Stimulated activated effector memory CD8-positive, alpha-beta T cell treated with anti-CD3 and anti-CD28 coated beads, Interleukin-12 subunit alpha, Interleukin-12 subunit beta, amount 100 ng/mL, for 72 hours (primary cell): ENCODE measurements around the gene LRRN4CL.
"Not testable (repeated sequence)": the region's sequence is repeated elsewhere in the genome, so short reads cannot be mapped to it uniquely, and the experiment has no call there.

ENCODE experiments used
- ATAC-seq: fragments of 150-1000 bp; cut with Tn5 transposase; 2 replicates; pipeline ENCODE4 v1.10.0; 2021
- DNase-seq, 2 donors: peaks; one replicate each; pipeline ENCODE4 v3.0.0; 2021 to 2022; ENCODE audit warnings: low spot score in 2 of 2
- H3K27ac Mint-ChIP-seq: one replicate; pipeline ENCODE4 v1.8.0; 2022; ENCODE audit warnings: mild to moderate bottlenecking, mixed read lengths
- H3K36me3 Mint-ChIP-seq: one replicate; pipeline ENCODE4 v1.8.0; 2022; ENCODE audit warnings: mild to moderate bottlenecking, mixed read lengths
- H3K4me1 Mint-ChIP-seq: one replicate; pipeline ENCODE4 v1.8.0; 2022; ENCODE audit warnings: mixed read lengths
- H3K4me3 Mint-ChIP-seq: one replicate; pipeline ENCODE4 v1.8.0; 2022; ENCODE audit warnings: mild to moderate bottlenecking, mixed read lengths
- H3K9me3 Mint-ChIP-seq: one replicate; pipeline ENCODE4 v1.8.0; 2022; ENCODE audit warnings: mixed read lengths

Gene LRRN4CL

DNA sequence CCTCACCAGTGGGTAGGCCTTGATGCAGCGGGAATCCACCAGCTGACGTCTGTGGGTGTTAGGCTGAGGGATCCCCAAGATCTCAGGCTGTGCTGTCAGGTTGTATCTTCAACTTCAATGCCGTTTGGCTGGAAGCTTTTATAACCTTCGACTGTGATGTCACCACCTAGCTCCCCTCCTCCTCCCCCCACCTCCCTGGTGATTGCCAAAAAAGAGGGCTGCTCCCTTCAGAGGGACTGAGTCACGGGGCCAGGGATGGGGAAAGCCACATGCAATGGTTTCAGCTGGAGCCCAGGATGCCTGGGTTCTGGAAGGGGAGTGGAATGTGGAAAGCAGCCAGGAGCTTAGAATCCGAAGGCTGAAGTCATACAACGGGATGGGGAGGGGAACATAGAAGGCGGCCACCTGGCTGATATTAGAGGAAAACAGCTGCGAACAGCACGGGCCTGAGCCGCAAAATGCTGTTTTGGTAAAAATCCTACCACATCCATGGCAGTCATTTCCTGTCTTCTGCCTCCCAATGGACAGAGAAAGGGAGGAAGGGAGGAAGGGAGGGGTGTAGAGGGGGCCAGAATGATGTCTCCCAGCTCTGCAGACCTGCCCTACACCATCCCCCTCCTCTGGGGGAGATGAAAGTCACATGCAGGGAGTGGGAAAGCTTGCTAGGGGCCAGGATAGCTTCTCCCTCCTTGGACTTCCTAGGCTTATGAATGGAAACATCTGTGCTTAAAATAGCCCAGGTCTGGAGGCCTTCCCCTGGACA lies at the start of gene LRRN4CL:
Gene LRRN4CL, minus strand, starts transcription at position 110 of the 763 bp plus-strand sequence. CDS start 1,022 bp downstream, outside the sequence.
- no peaks in the 10 kb centered on the region for H3K9me3 Mint-ChIP-seq
- peaks cover 34% of the 10 kb centered on the region for H3K36me3 Mint-ChIP-seq
- DNase-seq (no peak), ATAC-seq (no peak)
- peaks cover 3% of the 10 kb centered on the region for H3K4me1 Mint-ChIP-seq
- no peak within 1 kb of the TSS for H3K4me3 Mint-ChIP-seq
- H3K27ac Mint-ChIP-seq: no peak within 1 kb of the TSS

DNA sequence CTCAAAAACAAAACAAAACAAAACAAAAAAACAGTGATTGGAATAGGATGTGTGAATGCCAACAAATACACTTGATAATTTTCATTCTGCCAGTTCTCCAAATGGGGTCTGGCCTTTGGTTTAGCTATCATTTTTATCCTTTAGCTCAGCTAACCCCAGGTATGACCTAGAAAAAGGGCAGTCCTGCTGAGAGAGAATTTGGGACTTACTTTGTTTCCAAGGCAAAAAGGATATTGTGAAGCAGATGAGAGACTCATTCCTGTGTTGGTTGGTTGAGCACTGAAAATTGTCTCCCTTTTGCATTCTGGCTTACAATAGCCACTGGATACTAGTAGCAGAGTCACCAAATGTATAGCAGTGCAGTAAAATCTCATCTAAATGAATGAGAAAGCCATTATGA lies 47.9 kb upstream of the LRRN4CL start:
- peaks cover 98% of the 10 kb centered on the region for H3K36me3 Mint-ChIP-seq
- no peak overlapping the region for H3K4me3 Mint-ChIP-seq
- H3K4me1 Mint-ChIP-seq: no peaks in the 10 kb centered on the region
- no peak overlapping the region for H3K27ac Mint-ChIP-seq
- ATAC-seq (no peak), DNase-seq (no peak)
- no peaks in the 10 kb centered on the region for H3K9me3 Mint-ChIP-seq

DNA sequence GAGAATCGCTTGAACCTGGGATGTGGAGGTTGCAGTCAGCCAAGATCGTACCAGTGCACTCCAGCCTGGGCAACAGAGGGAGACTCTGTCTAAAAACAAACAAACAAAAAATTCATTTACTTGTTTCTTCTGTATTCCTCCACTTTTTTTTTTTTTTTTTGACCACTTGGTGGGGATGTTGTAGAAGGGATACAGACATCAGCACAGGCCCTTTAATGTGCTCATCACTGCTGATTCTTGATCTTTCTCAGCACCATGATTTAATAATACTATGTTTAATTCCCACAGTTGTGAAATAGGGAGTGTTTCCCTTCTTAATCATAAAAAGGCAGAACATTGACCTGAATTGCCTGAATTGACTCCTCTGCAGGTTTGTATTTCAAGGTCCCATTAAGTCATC lies 43.5 kb upstream of the LRRN4CL start:
- Mint-ChIP-seq H3K9me3 (no peaks in the 10 kb centered on the region), H3K4me3 (no peak overlapping the region), H3K36me3 (peaks cover 93% of the 10 kb centered on the region), H3K27ac (no peak overlapping the region), H3K4me1 (peaks cover 7% of the 10 kb centered on the region)
- DNase-seq (no peak), ATAC-seq (peak; percentile 40)

GRCh38 chr11:62730076-62730475 lies 40.7 kb upstream of the LRRN4CL start:
- Mint-ChIP-seq H3K27ac (peak overlapping the region; percentile 14), H3K4me1 (peaks cover 15% of the 10 kb centered on the region), H3K36me3 (peaks cover 93% of the 10 kb centered on the region), H3K4me3 (peak overlapping the region; percentile 89)
- DNase-seq, ATAC-seq, H3K9me3 Mint-ChIP-seq: not testable (repeated sequence)

DNA sequence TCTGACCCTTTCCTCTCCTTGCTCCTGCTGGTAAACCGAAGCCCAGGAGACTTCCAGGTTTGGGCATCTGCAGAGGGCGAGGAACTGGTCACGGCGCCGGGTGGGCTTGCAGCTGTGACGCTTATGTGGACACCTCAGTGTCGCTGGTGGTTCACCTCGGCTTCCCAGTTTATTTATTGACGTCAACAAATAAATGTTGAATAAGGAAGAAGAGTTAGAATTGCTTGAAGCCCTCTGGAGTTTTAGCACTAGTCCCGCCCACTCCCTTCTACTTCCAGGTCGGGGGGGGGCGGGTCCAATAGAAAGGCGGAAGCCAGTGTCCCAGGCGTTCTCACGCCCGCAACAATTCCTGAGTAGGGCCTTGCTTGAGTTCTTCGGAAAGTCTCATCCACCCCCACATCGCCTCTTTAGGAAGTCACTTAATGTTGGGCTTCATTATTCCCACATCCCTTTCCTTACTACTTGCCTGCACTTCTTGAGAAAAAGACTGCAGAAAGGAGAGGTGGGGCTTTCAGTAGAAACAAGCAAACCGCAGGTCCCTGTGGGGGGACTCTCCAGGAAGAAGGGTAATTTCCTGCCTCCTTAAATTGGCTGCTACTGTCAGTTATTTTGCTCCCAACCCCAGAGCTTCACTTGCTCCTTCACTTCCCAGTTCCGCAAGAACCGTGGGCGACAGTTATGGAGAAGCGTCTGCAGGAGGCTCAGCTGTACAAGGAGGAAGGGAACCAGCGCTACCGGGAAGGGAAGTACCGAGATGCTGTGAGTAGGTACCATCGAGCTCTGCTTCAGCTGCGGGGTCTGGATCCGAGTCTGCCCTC lies 39.0 kb upstream of the LRRN4CL start, which contains the start of gene TTC9C:
Gene TTC9C, plus strand, starts transcription at position 316 of the 818 bp plus-strand sequence. Its CDS starts 363 bp downstream, at position 679.
- H3K4me1 Mint-ChIP-seq: peaks cover 29% of the 10 kb centered on the region
- peak; percentile 36 for ATAC-seq
- H3K27ac Mint-ChIP-seq: peak within 1 kb of the TSS; percentile 99
- peak; percentile 63 to 90 for DNase-seq
- peaks cover 95% of the 10 kb centered on the region for H3K36me3 Mint-ChIP-seq
- H3K4me3 Mint-ChIP-seq: peak within 1 kb of the TSS; percentile 89
- H3K9me3 Mint-ChIP-seq: no peaks in the 10 kb centered on the region

DNA sequence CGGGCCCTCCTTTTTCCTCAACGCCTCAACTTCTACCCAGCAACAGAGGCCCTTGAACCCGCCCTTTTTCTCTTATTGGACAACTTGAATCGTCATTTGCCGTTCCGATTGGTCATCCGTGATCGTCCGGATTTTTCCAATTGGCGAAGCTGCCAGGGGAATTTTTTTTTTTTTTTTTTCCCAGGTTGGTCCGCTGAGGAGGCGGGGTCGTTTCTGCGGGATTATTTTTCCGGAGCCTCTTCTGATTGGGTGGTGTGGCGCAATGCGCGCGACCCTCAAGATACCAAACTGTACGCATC lies 38.5 kb upstream of the LRRN4CL start:
- Mint-ChIP-seq H3K4me3 (peak overlapping the region; percentile 89), H3K9me3 (no peaks in the 10 kb centered on the region), H3K36me3 (peaks cover 95% of the 10 kb centered on the region), H3K27ac (peak overlapping the region; percentile 99), H3K4me1 (peaks cover 30% of the 10 kb centered on the region)
- peak; percentile 77 for ATAC-seq
- DNase-seq: peak in 1 of 2 donors; percentile 61

DNA sequence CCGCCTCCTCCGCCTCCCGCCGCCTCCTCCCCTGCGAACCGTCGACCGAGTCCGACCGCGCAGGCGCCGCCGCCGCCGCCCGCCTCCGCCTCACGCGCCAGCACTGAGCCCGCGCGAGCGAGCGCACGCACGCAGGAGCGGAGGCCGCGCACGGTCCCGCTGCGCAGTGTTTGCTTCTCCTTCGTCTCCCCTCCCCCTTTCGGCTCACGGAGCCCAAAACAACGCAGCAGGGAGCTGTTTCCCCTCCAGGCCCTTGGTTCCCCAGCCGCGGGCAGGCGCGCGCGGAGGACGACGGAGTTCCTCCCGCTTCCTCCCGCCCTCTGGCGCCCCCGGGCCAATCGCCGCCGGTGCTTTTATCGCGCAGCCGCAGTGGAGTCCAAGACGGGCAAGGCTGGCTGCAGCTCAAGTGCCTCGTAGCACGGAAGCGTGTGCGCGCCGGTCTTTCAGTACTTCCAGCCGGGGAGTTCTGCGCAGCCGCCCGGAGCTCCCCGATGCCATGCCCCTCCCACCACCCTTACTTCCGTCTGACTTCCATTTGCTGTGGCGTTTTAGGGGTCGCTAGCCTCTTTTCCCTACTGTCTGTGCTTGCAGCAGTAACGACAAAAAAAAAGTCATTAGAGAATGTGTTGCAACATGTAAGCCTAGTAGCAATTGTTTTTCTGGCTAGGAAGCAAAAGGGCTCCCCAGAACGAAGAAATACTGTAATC lies 38.0 kb upstream of the LRRN4CL start, which contains the start of gene HNRNPUL2:
Gene HNRNPUL2, minus strand, starts transcription at position 293 of the 707 bp plus-strand sequence. CDS start 301 bp downstream, outside the sequence.
- no peaks in the 10 kb centered on the region for H3K9me3 Mint-ChIP-seq

DNA sequence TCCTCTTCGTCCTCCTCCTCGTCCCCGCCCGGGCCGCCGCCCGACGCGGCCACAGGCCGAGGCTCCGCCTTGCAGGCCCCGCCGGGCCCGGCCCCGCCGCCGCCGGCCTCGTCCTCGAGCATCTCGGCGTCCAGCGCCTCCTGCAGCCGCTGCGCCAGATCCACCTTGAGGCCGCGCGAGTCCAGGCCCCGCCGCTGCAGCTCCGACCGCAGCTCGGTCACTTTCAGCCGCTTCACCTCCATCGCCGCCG lies 37.5 kb upstream of the LRRN4CL start:
- ATAC-seq: peak; percentile 12
- DNase-seq: no peak
- Mint-ChIP-seq H3K27ac (peak overlapping the region; percentile 99), H3K9me3 (no peaks in the 10 kb centered on the region), H3K4me1 (peaks cover 30% of the 10 kb centered on the region), H3K36me3 (peaks cover 95% of the 10 kb centered on the region), H3K4me3 (peak overlapping the region; percentile 89)

More for the DNA sequence above, 38.0 kb upstream of the LRRN4CL start, which contains the start of gene HNRNPUL2:
- H3K27ac Mint-ChIP-seq: peak within 1 kb of the TSS; percentile 99
- ATAC-seq (peak; percentile 89), DNase-seq (peak; percentile 98 to 99)
- H3K36me3 Mint-ChIP-seq: peaks cover 95% of the 10 kb centered on the region
- H3K4me3 Mint-ChIP-seq: peak within 1 kb of the TSS; percentile 89
- peaks cover 30% of the 10 kb centered on the region for H3K4me1 Mint-ChIP-seq

DNA sequence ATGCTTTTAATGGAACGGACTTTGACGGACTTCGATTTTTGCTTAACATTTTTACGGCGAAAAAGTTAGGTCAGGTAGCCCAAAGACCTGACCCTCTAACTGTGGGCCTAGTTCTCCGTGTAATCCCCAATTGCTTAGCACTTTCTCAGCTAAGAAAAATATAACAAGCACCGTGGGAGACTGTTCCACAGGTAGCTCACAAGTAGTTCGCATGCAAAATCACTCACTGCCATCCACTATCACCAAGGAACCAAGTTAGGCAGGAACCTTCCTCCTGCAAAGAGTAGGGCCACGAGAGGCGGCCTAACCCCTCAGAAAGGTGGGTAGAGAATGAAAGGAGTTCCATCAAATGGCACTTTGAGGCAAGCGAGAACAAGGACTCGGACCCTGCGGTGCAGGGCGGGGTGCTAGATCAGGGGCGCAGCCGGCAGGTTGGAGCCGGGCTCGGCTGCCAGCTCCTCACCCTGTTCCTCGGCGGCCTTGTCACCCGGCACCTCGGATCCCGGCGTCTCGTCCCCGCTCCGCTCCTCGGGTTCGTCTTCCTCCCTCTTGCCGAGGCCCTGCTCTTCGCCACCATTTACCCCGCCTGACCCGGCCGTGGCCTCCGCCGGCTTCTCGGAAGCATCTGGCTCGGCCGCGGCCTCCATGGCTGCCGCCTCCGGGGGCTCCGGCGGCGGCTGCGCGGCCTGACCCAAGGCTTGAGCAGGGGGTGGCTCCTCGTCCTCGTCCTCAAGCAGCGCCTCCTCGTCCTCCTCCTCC lies 37.0 kb upstream of the LRRN4CL start:
- ATAC-seq: no peak
- peak in 1 of 2 donors; percentile 70 for DNase-seq
- Mint-ChIP-seq H3K4me3 (peak overlapping the region; percentile 89), H3K9me3 (no peaks in the 10 kb centered on the region), H3K27ac (peak overlapping the region; percentile 99), H3K36me3 (peaks cover 95% of the 10 kb centered on the region), H3K4me1 (peaks cover 28% of the 10 kb centered on the region)

DNA sequence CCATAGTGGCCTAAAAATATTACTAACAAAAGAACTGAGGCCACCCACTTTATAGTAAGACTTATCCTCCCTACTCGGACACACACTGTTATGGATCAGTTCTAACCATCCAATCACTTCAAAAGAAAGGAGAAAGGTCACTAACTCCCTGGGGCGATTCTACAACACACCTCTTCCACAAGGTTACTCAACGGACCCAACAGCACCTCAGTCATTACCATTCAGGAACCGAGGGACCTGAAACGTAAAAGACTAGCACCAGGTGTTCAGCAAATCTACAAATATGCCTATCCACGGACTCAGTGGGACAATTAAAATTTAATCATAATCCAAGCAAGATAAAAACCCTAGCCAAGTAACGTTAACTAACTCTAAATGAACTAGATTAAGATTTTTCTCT lies 36.3 kb upstream of the LRRN4CL start:
- Mint-ChIP-seq H3K27ac (peak overlapping the region; percentile 99), H3K4me3 (peak overlapping the region; percentile 89), H3K4me1 (peaks cover 23% of the 10 kb centered on the region), H3K9me3 (no peaks in the 10 kb centered on the region), H3K36me3 (peaks cover 95% of the 10 kb centered on the region)
- DNase-seq (no peak), ATAC-seq (no peak)

DNA sequence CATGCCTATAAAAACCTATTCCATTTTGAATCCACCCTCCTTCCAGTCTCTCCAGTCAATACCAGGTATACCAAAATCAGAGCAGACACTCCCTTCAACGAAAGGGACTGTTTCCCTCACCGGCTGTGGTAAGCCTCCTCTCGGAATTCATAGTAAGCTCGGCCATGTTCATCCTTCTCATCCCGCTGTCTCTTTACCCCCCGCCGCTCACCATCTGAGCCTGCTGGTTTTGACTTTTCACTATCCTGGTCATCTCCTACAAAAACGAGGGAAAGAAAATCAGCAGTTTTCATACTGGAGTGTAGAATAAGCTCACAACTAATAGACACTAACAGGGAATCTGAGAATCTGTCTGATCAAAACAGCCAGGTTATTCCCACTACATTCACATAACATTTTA lies 34.8 kb upstream of the LRRN4CL start:
- H3K27ac Mint-ChIP-seq: peak overlapping the region; percentile 99
- ATAC-seq: no peak
- peaks cover 98% of the 10 kb centered on the region for H3K36me3 Mint-ChIP-seq

DNA sequence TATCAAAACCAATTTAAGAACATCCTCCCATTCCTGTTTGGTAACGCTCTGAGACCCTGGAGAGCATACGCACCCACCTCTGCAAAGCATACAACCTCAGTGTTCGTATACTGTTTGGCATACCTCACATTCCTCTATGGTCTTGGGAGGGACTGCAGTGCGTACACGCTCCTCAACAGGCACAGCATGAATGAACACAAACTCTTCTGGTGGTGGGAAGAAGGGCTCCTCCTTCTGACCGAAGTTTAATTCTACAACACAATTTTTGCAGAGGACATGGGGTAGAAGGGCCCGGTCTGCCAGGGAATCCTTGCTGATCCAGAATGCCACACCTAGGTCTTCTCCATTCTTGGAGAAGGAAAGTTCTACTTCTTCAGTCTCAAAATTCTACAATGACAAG lies 32.7 kb upstream of the LRRN4CL start:
- DNase-seq: no peak

More for the DNA sequence above, 34.8 kb upstream of the LRRN4CL start:
- DNase-seq: no peak
- Mint-ChIP-seq H3K4me1 (peaks cover 33% of the 10 kb centered on the region), H3K9me3 (no peaks in the 10 kb centered on the region), H3K4me3 (peak overlapping the region; percentile 89)

GRCh38 chr11:62719302-62719978 lies 30.1 kb upstream of the LRRN4CL start:
- peak; percentile 89 for ATAC-seq
- peaks cover 37% of the 10 kb centered on the region for H3K4me1 Mint-ChIP-seq

More for the DNA sequence above, 32.7 kb upstream of the LRRN4CL start:
- peaks cover 100% of the 10 kb centered on the region for H3K36me3 Mint-ChIP-seq
- H3K4me1 Mint-ChIP-seq: peaks cover 45% of the 10 kb centered on the region
- no peaks in the 10 kb centered on the region for H3K9me3 Mint-ChIP-seq
- peak overlapping the region; percentile 29 for H3K27ac Mint-ChIP-seq
- ATAC-seq: no peak
- no peak overlapping the region for H3K4me3 Mint-ChIP-seq

GRCh38 chr11:62716816-62717215 lies 27.5 kb upstream of the LRRN4CL start:
- H3K27ac Mint-ChIP-seq: peak overlapping the region; percentile 60

More at GRCh38 chr11:62719302-62719978, 30.1 kb upstream of the LRRN4CL start:
- Mint-ChIP-seq H3K4me3 (no peak overlapping the region), H3K9me3 (no peaks in the 10 kb centered on the region), H3K36me3 (peaks cover 100% of the 10 kb centered on the region), H3K27ac (peak overlapping the region; percentile 87)
- no peak for DNase-seq

More at GRCh38 chr11:62716816-62717215, 27.5 kb upstream of the LRRN4CL start:
- Mint-ChIP-seq H3K4me1 (peaks cover 50% of the 10 kb centered on the region), H3K9me3 (no peaks in the 10 kb centered on the region), H3K36me3 (peaks cover 100% of the 10 kb centered on the region), H3K4me3 (no peak overlapping the region)
- ATAC-seq: no peak
- DNase-seq: no peak
